ENCODE measurements around the gene TNFRSF6B.

The TNFRSF6B gene

DNA sequence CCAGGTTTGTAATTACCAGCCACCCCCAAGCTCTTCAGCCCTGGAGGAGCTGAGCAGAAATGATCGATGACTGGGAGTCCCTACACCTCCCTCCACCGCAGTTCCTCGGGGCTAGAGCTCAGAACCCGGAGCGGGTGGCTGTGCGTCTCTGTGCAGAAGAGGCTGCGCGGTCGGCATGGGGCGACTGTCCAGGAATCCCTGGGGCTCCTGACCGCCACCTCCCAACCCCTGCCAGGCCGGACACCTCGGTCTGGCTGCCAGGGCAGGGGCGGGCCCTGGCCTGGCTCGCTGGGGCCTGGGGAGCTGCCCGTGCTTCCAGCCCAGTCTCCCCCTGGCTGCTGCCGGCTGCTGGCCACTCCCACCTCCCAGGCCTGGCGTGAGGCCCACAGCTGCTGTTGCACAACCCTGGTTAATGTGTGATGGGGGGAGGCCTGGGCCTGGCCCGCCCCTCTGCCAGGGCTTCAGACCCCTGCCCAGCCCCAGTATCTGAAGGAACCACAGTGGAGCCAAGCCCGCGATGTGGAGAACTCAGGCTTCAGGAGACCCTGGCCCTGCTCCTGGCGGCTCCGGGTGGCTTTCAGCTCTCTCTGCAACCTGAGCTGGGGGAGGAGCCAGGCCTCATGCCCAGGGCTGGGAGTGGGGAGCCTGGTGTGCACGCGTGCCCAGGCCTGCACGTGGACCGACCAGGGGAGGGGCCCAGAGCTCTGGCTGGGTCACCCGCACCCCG lies 44.3 kb downstream of the TNFRSF6B start:
- peaks cover 13% of the 10 kb centered on the region; the same call in 1 of the 2 replicates for H3K36me3 ChIP-seq (ENCODE audit: insufficient read depth, low read length)
- H3K9ac ChIP-seq (ENCODE audit: low read depth, low read length, poor library complexity, severe bottlenecking), result peak overlapping the region; percentile 92
- peak overlapping the region; percentile 73 for H3K4me2 ChIP-seq (ENCODE audit: low read depth, low read length, poor library complexity, severe bottlenecking)
- no peaks in the 10 kb centered on the region for H3K9me2 ChIP-seq (replicated peaks; ENCODE audit: low read depth, low read length)
- no peaks in the 10 kb centered on the region for H3K27me3 ChIP-seq (ENCODE audit: insufficient read depth, low read length, poor library complexity, severe bottlenecking)
- 0 out of 2 replicates have a peak, but pooled peaks cover 7% of the 10 kb centered on the region for H3F3A ChIP-seq (ENCODE audit: low read depth)
- peaks cover 33% of the 10 kb centered on the region for H3K4me1 ChIP-seq (ENCODE audit: insufficient read depth, low read length, poor library complexity, severe bottlenecking)
- peaks cover 32% of the 10 kb centered on the region for H4K20me1 ChIP-seq (ENCODE audit: insufficient read depth, low read length, poor library complexity, severe bottlenecking)
- TF ChIP-seq CTCF (conservative IDR thresholded peaks at IDR 0.05; ENCODE audit: low read length) (no peak), EZH2phosphoT487 (IDR thresholded peaks at IDR 0.05; ENCODE audit: borderline replicate concordance) (no peak)
- peak overlapping the region; percentile 88 for H3K4me3 ChIP-seq (ENCODE audit: low read length, poor library complexity, severe bottlenecking)
- H2AFZ ChIP-seq (ENCODE audit: low read length), result peak overlapping the region; percentile 30; the same call in 1 of the 2 replicates
- peaks cover 38% of the 10 kb centered on the region for H3K79me2 ChIP-seq (ENCODE audit: insufficient read depth, low read length)
- H3K9me3 ChIP-seq (ENCODE audit: insufficient read depth, low read depth, low read length), result no peaks in the 10 kb centered on the region

DNA sequence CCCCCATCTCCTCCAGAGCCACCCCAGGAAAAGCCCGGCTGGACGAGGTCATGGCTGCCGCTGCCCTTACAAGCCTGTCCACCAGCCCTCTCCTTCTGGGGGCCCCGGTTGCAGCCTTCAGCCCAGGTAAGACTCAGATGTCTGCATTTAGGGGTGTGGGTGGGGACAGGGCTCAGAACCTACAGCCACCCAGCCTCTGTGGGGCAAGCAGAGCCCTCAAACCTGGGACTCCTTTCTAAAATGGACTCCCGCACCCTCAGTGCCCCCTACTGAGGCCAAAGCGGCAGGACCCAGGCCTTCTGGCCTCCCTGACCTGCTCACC lies 44.9 kb downstream of the TNFRSF6B start:
- Histone ChIP-seq H3K9me3 (ENCODE audit: insufficient read depth, low read depth, low read length) (no peaks in the 10 kb centered on the region), H3K9ac (ENCODE audit: low read depth, low read length, poor library complexity, severe bottlenecking) (peak overlapping the region; percentile 92), H3K4me3 (ENCODE audit: low read length, poor library complexity, severe bottlenecking) (peak overlapping the region; percentile 88), H3K36me3 (ENCODE audit: insufficient read depth, low read length) (peaks cover 13% of the 10 kb centered on the region; the same call in 1 of the 2 replicates), H4K20me1 (ENCODE audit: insufficient read depth, low read length, poor library complexity, severe bottlenecking) (peaks cover 32% of the 10 kb centered on the region), H3K27me3 (ENCODE audit: insufficient read depth, low read length, poor library complexity, severe bottlenecking) (no peaks in the 10 kb centered on the region), H3K79me2 (ENCODE audit: insufficient read depth, low read length) (peaks cover 38% of the 10 kb centered on the region), H2AFZ (ENCODE audit: low read length) (no peak overlapping the region), H3F3A (ENCODE audit: low read depth) (0 out of 2 replicates have a peak, but pooled peaks cover 7% of the 10 kb centered on the region), H3K4me2 (ENCODE audit: low read depth, low read length, poor library complexity, severe bottlenecking) (peak overlapping the region; percentile 73), H3K4me1 (ENCODE audit: insufficient read depth, low read length, poor library complexity, severe bottlenecking) (peaks cover 27% of the 10 kb centered on the region), H3K9me2 (replicated peaks; ENCODE audit: low read depth, low read length) (no peaks in the 10 kb centered on the region)
- TF ChIP-seq EZH2phosphoT487 (IDR thresholded peaks at IDR 0.05; ENCODE audit: borderline replicate concordance) (no peak), CTCF (conservative IDR thresholded peaks at IDR 0.05; ENCODE audit: low read length) (no peak)

- Histone ChIP-seq H3K27me3 (ENCODE audit: insufficient read depth, low read length, poor library complexity, severe bottlenecking) (no peaks in the 10 kb centered on the region), H3F3A (ENCODE audit: low read depth) (0 out of 2 replicates have a peak, but pooled peaks cover 7% of the 10 kb centered on the region), H4K20me1 (ENCODE audit: insufficient read depth, low read length, poor library complexity, severe bottlenecking) (peaks cover 32% of the 10 kb centered on the region), H3K9me2 (replicated peaks; ENCODE audit: low read depth, low read length) (no peaks in the 10 kb centered on the region), H2AFZ (ENCODE audit: low read length) (no peak overlapping the region), H3K79me2 (ENCODE audit: insufficient read depth, low read length) (peaks cover 36% of the 10 kb centered on the region), H3K9ac (ENCODE audit: low read depth, low read length, poor library complexity, severe bottlenecking) (peak overlapping the region; percentile 92), H3K36me3 (ENCODE audit: insufficient read depth, low read length) (peaks cover 13% of the 10 kb centered on the region; the same call in 1 of the 2 replicates), H3K4me2 (ENCODE audit: low read depth, low read length, poor library complexity, severe bottlenecking) (peak overlapping the region; percentile 73), H3K4me1 (ENCODE audit: insufficient read depth, low read length, poor library complexity, severe bottlenecking) (peaks cover 23% of the 10 kb centered on the region), H3K9me3 (ENCODE audit: insufficient read depth, low read depth, low read length) (no peaks in the 10 kb centered on the region), H3K4me3 (ENCODE audit: low read length, poor library complexity, severe bottlenecking) (peak overlapping the region; percentile 88)
- TF ChIP-seq CTCF (conservative IDR thresholded peaks at IDR 0.05; ENCODE audit: low read length), result no peak
- no peak for TF ChIP-seq EZH2phosphoT487 (IDR thresholded peaks at IDR 0.05; ENCODE audit: borderline replicate concordance)
Observed at GRCh38 chr20:63741676-63742380, 45.4 kb downstream of the TNFRSF6B start.

Measured in Loucy (cell line).